Myocyte (in vitro differentiated cells): ENCODE results near the gene GALNT14. TPM values are rescaled to one million over a fixed set of nuclear protein-coding genes. Genes with fewer than 3 reads are reported as not detected.

Source experiments
- DNase-seq: peaks from one replicate; pipeline ENCODE4 v3.0.0-alpha.2; 2012; ENCODE audit warnings: low read depth
- total RNA-seq: library from RNA; depleted of rRNA; stranded (reverse); fragments of >200 nt; gene quantifications from 2 replicates; pipeline ENCODE4 v1.2.3, GENCODE V29; 2014

Gene GALNT14
- total RNA-seq, 1 donor from 2014 or later: not detected

GRCh38 chr2:31016648-31017047 lies 121.6 kb downstream of the GALNT14 start:
- no peak for DNase-seq

GRCh38 chr2:31014516-31014915 lies 123.7 kb downstream of the GALNT14 start:
- no peak for DNase-seq

- DNase-seq: no peak
Measured at GRCh38 chr2:31013301-31013700, 124.9 kb downstream of the GALNT14 start.

GRCh38 chr2:31012406-31012805 lies 125.8 kb downstream of the GALNT14 start:
- no peak for DNase-seq

- DNase-seq: no peak
Measured at GRCh38 chr2:31011587-31011986, 126.7 kb downstream of the GALNT14 start.

- no peak for DNase-seq
Measured at GRCh38 chr2:31008561-31009114, 129.6 kb downstream of the GALNT14 start.

- no peak for DNase-seq
Measured at GRCh38 chr2:31004257-31004656, 134.0 kb downstream of the GALNT14 start.

GRCh38 chr2:31003749-31004148 lies 134.5 kb downstream of the GALNT14 start:
- DNase-seq: no peak

- no peak for DNase-seq
Measured at GRCh38 chr2:31002537-31003150, 135.6 kb downstream of the GALNT14 start.

GRCh38 chr2:31000970-31001369 lies 137.3 kb downstream of the GALNT14 start:
- DNase-seq: no peak

- no peak for DNase-seq
Measured at GRCh38 chr2:30998672-30999071, 139.6 kb downstream of the GALNT14 start.

- no peak for DNase-seq
Measured at GRCh38 chr2:30997979-30998378, 140.3 kb downstream of the GALNT14 start.

- DNase-seq: no peak
Measured at GRCh38 chr2:30994227-30995056, 143.8 kb downstream of the GALNT14 start.

- DNase-seq: no peak
Measured at GRCh38 chr2:30992781-30993180, 145.5 kb downstream of the GALNT14 start.

- DNase-seq: no peak
Measured at GRCh38 chr2:30990671-30991070, 147.6 kb downstream of the GALNT14 start.

GRCh38 chr2:30990176-30990575 lies 148.1 kb downstream of the GALNT14 start:
- no peak for DNase-seq

GRCh38 chr2:30989746-30990145 lies 148.5 kb downstream of the GALNT14 start:
- no peak for DNase-seq

GRCh38 chr2:30987566-30987965 lies 150.7 kb downstream of the GALNT14 start:
- DNase-seq: no peak

- no peak for DNase-seq
Measured at GRCh38 chr2:30986231-30986580, 152.0 kb downstream of the GALNT14 start.

- no peak for DNase-seq
Measured at GRCh38 chr2:30985493-30986230, 152.6 kb downstream of the GALNT14 start.

- DNase-seq: no peak
Measured at GRCh38 chr2:30984148-30984547, 154.1 kb downstream of the GALNT14 start.

GRCh38 chr2:30981510-30981909 lies 156.7 kb downstream of the GALNT14 start:
- DNase-seq: no peak
